Nephron (organoid): ENCODE data around the gene ZNF786.

Experiments used
- H3K27ac Mint-ChIP-seq, 3 experiments: 2 replicates each; pipeline ENCODE4 v1.8.0; 2020; ENCODE audit warnings: mixed read lengths in 3 of 3, mild to moderate bottlenecking in 2 of 3, moderate library complexity in 1 of 3
- H3K27me3 Mint-ChIP-seq: 2 replicates; pipeline ENCODE4 v1.8.0; 2021; ENCODE audit warnings: low read depth, mild to moderate bottlenecking, moderate library complexity, mixed read lengths
- H3K36me3 Mint-ChIP-seq: 2 replicates; pipeline ENCODE4 v1.8.0; 2020; ENCODE audit warnings: low read depth, mixed read lengths
- H3K4me1 Mint-ChIP-seq: 2 replicates; pipeline ENCODE4 v1.8.0; 2020; ENCODE audit warnings: mixed read lengths
- H3K4me3 Mint-ChIP-seq, 3 experiments: 2 replicates each; pipeline ENCODE4 v1.8.0; 2020; ENCODE audit warnings: mild to moderate bottlenecking in 3 of 3, mixed read lengths in 3 of 3, moderate library complexity in 2 of 3
- H3K9me3 Mint-ChIP-seq: 2 replicates; pipeline ENCODE4 v1.8.0; 2020; ENCODE audit warnings: mixed read lengths
- TF ChIP-seq, protein P1 (sequence below), 3 experiments: fragments of 200-600 bp; sonication (generic); IDR thresholded peaks; one replicate each; pipeline ENCODE4 v1.5.0; 2021; ENCODE audit warnings: antibody characterized with exemption in 3 of 3; ENCODE audit not compliant: unreplicated experiment in 3 of 3

ZNF786 gene

DNA sequence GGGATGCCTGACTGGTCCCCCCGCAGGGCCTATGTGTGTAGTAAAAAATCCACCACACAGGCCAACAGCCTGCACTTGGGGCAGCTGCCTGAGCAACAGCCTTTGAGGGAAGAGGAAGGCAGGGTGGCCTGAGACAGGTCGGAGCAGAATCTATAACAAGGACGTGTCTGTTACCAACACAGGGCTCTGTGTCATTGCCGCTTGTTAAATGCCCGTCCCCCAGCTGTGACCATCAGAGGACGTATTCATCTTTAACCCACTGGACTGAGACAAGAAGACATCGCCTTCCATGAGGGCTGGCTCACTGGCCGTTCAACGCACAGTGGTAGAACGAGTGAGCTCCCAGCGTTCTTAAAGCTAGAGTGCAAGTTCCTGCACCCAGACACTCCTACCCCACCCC, 70.0 kb downstream of the ZNF786 start:
- Mint-ChIP-seq H3K4me1 (peaks cover 18% of the 10 kb centered on the region), H3K4me3 (no peak overlapping the region), H3K27me3 (no peaks in the 10 kb centered on the region), H3K36me3 (peaks cover 42% of the 10 kb centered on the region), H3K9me3 (no peaks in the 10 kb centered on the region), H3K27ac (peak overlapping the region in 1 of 3 experiments; percentile 34)
- TF ChIP-seq, protein P1, sequence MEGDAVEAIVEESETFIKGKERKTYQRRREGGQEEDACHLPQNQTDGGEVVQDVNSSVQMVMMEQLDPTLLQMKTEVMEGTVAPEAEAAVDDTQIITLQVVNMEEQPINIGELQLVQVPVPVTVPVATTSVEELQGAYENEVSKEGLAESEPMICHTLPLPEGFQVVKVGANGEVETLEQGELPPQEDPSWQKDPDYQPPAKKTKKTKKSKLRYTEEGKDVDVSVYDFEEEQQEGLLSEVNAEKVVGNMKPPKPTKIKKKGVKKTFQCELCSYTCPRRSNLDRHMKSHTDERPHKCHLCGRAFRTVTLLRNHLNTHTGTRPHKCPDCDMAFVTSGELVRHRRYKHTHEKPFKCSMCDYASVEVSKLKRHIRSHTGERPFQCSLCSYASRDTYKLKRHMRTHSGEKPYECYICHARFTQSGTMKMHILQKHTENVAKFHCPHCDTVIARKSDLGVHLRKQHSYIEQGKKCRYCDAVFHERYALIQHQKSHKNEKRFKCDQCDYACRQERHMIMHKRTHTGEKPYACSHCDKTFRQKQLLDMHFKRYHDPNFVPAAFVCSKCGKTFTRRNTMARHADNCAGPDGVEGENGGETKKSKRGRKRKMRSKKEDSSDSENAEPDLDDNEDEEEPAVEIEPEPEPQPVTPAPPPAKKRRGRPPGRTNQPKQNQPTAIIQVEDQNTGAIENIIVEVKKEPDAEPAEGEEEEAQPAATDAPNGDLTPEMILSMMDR (IDR thresholded peaks at IDR 0.05; ENCODE audit: unreplicated experiment in 3 of 3): no peak
